AG04449 (cell line): ENCODE results near the gene SSRP1.
"Not testable (repeated sequence)": the region's sequence is repeated elsewhere in the genome, so short reads cannot be mapped to it uniquely, and the experiment has no call there.

Experiments used
- CTCF ChIA-PET: fragments of 350-600 bp; formaldehyde crosslinking; extraction: SDS; loops from one replicate; lab custom pipeline; 2021; ENCODE audit warnings: antibody characterized with exemption; lab: Yijun Ruan, JAX
- POLR2A ChIA-PET: fragments of 400-600, 350-600 bp; formaldehyde crosslinking; extraction: SDS; loops from one replicate; lab custom pipeline; 2020; ENCODE audit warnings: antibody characterized with exemption, inconsistent platforms; lab: Yijun Ruan, JAX
- DNase-seq: peaks from one replicate; pipeline ENCODE4 v3.0.0-alpha.2; 2010; ENCODE audit warnings: low read depth, low spot score
- H3K4me3 ChIP-seq: 2 replicates; pipeline ENCODE4 v1.5.1; 2011; ENCODE audit warnings: low read depth, mild to moderate bottlenecking, control low read depth, low read length
- TF ChIP-seq, protein P1 (sequence below): IDR thresholded peaks from one replicate; pipeline ENCODE4 v1.5.1; 2011; ENCODE audit warnings: mild to moderate bottlenecking, moderate library complexity, low read length, control low read depth, inconsistent platforms; ENCODE audit not compliant: insufficient read depth; ENCODE audit errors: missing control alignments

The SSRP1 gene

DNA sequence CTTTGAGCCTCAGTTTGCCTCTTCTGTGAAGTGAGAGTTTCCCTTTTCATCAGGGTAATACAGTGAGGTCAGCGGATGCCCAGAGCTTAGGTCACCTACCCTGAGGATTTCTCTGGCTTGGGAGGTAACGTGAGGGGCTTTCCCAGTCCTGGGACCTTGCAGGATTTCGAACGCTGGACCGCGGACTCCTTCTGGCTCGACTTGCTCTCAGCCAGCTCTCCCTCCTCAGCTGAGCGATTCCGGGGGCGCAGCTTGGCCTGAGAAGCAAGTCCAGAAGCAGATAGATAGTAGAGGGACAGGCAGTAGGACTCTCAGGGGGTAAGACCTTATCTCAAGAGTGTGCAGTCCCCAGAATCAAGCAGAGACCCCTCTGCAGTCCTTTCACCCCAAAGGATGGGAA lies 34.9 kb downstream of the SSRP1 start:
- no peak overlapping the region for H3K4me3 ChIP-seq
- POLR2A ChIA-PET: no interaction called here
- TF ChIP-seq, protein P1, sequence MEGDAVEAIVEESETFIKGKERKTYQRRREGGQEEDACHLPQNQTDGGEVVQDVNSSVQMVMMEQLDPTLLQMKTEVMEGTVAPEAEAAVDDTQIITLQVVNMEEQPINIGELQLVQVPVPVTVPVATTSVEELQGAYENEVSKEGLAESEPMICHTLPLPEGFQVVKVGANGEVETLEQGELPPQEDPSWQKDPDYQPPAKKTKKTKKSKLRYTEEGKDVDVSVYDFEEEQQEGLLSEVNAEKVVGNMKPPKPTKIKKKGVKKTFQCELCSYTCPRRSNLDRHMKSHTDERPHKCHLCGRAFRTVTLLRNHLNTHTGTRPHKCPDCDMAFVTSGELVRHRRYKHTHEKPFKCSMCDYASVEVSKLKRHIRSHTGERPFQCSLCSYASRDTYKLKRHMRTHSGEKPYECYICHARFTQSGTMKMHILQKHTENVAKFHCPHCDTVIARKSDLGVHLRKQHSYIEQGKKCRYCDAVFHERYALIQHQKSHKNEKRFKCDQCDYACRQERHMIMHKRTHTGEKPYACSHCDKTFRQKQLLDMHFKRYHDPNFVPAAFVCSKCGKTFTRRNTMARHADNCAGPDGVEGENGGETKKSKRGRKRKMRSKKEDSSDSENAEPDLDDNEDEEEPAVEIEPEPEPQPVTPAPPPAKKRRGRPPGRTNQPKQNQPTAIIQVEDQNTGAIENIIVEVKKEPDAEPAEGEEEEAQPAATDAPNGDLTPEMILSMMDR: no peak
- no peak for DNase-seq
- CTCF ChIA-PET: no interaction called here

DNA sequence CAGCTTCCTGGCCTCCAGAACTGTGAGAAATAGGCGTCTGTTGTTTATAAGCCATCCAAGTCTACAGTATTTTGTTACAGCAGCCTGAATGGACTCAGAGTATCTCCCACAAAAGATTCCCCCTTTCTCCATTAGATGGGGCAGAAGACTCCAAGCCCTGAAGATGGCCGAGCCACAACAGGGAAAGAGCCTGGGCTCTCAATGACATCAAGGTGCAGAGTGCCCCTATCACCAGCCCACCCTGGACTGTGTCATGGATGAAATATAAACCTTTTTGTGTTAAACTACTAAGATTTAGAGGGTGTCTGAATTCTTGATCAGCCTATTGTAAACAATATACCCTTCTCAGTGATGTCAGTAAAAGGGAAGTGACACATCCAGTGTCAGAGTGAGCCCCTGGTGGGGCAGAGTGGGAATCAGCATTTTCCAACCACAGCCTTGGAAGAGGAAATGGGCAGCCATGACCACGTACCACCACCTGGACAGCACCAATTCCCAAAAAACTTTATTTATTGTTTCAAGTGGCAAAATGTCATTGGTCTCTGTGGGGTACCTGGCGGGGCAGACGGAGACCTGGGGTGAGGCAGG lies 36.4 kb downstream of the SSRP1 start:
- no peak for DNase-seq
- no peak overlapping the region for H3K4me3 ChIP-seq
- ChIA-PET POLR2A (no interaction called here), CTCF (no interaction called here)
- TF ChIP-seq, protein P1: no peak

DNA sequence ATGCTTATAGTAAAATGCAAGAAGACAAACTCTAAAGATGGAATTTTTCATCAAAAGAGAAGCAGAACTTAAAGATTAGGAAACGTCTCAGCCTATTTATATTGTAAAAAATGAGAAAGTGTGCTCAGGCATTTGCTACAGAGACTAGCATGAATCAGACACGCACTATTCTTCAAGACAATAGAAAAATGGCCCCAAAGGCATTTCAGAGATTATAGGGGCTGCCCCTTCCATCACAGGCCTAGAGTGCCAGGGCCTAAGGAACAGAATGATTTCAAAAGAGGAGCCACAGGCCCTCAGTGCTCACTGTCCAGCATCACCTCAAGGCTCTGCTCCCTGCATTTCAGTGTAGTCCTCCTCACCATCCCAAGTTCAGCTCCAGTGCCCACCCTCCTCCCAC lies 38.5 kb downstream of the SSRP1 start:
- H3K4me3 ChIP-seq: no peak overlapping the region
- DNase-seq: no peak
- TF ChIP-seq, protein P1: no peak
- ChIA-PET CTCF (no interaction called here), POLR2A (no interaction called here)

DNA sequence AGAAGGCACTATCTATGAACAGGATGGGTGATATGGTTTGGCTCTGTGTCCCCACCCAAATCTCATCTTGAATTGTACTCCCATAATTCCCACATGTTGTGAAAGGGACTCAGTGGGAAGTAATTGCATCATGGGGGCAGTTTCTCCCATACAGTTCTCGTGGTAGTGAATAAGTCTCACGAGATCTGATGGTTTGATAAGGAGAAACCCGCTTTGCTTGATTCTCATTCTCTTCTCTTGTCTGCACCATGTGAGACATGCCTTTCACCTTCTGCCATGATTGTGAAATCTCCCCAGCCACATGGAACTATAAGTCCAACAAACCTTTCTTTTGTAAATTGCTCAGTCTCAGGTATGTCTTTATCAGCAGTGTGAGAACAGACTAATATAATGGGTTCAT lies 39.5 kb downstream of the SSRP1 start:
- ChIA-PET CTCF (interaction anchor here (1.1 kb wide), 1 partner anchor 49 kb away, joined by 3 read pairs; no protein-coding TSS in a partner anchor), POLR2A (interaction anchor here (0.7 kb wide), 1 partner anchor 33 kb away, joined by 3 read pairs; no protein-coding TSS in a partner anchor)
- H3K4me3 ChIP-seq, DNase-seq: not testable (repeated sequence)

DNA sequence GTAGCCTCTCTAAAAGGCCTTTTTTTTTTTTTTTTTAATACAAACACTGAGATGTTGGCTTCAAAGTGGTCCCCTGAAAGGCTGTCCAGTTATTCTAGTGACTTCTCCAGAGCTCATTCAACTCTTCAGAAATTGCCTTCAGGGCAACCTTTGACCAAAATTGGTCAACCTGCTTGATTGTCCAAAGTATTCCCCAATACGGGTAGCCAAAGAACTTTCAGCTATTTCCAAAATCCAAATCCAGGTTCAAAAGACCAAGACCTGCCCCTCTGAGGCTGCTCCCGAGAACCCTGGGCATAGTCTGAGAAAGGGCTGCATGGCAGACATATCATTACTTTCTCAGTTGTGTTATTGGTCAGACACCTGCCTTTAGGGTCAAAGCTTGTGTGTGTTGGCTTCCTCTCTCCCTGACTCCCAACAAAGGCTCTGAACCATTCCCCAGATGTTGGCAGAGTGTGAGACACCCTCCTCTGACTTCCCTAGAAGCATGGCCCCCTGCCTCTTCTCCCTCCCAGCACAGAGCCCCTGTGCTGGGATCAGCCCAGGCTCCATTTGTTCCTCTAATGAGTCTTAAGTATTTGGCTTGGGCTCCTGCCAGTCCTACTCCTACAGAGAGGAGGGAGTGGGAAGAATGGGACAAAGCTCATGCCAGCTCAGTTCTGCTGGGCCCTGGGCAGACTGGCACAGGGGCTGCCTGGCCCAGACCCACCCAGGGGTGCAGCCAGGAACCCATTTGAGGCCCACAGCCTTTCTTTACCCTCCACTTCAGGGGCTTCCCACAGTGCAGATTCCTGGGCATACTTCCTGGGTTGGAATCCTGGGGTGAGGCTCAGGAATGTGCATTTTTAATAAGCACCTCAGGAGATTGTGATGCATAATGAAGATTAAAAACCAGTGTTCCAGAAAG lies 41.2 kb downstream of the SSRP1 start:
- TF ChIP-seq, protein P1: no peak
- DNase-seq: no peak
- no peak overlapping the region for H3K4me3 ChIP-seq
- POLR2A ChIA-PET: interaction anchor here (0.8 to 3.0 kb wide), 6 partner anchors 9 to 81 kb away, joined by 3 to 24 read pairs (median 5); partner anchors contain the start of gene SSRP1
- CTCF ChIA-PET: interaction anchor here (1.2 to 1.8 kb wide), 5 partner anchors 9 to 54 kb away, joined by 3 to 10 read pairs (median 4); no protein-coding TSS in a partner anchor

DNA sequence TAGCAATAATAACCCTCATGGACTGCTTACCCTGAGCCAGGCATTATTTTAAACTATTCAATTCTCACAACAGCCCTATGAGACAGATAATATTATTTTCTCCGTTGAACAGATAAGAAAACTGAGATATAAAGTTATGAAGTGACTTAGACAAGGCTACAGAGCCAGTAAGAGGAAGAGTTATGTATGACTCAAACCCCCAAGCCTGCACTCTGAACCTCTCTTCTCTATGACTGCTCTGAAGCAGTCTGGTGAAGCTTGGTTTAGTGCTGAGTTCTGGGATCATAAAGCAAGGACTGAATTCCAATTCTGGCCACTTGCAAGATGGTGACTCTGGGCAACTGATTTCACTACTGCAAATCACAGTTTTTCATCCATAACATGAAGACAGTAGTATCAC lies 45.4 kb downstream of the SSRP1 start:
- DNase-seq: no peak
- TF ChIP-seq, protein P1: no peak
- CTCF ChIA-PET: interaction anchor here (1.6 kb wide), 1 partner anchor 10 kb away, joined by 8 read pairs; no protein-coding TSS in a partner anchor
- H3K4me3 ChIP-seq: no peak overlapping the region
- POLR2A ChIA-PET: no interaction called here
